WTC11 (cell line): ENCODE results near the gene MICAL3.

Experiments used
- ATF2 ChIP-seq: sonication (generic); formaldehyde crosslinking; IDR thresholded peaks from 2 replicates; pipeline ENCODE4 v1.8.1; 2022; ENCODE audit warnings: low read depth, missing genetic modification reagents, borderline replicate concordance
- CREM ChIP-seq: sonication (generic); formaldehyde crosslinking; IDR thresholded peaks from 2 replicates; pipeline ENCODE4 v1.8.1; 2022; ENCODE audit warnings: mild to moderate bottlenecking, missing genetic modification reagents, moderate library complexity
- HMGA2 ChIP-seq: fragments of 250-450 bp; sonication (Bioruptor Pico); IDR thresholded peaks from 2 replicates; pipeline ENCODE4 v1.4.0; 2021; ENCODE audit warnings: mild to moderate bottlenecking, moderate library complexity
- KAT7 ChIP-seq: sonication (generic); formaldehyde crosslinking; IDR thresholded peaks from 2 replicates; pipeline ENCODE4 v1.8.1; 2023; ENCODE audit warnings: missing genetic modification reagents, mild to moderate bottlenecking, borderline replicate concordance
- MAX ChIP-seq: sonication (generic); formaldehyde crosslinking; IDR thresholded peaks from 2 replicates; pipeline ENCODE4 v1.8.0; 2022; ENCODE audit warnings: mild to moderate bottlenecking, missing genetic modification reagents
- NFE2L1 ChIP-seq: sonication (generic); formaldehyde crosslinking; IDR thresholded peaks from 2 replicates; pipeline ENCODE4 v1.8.1; 2023; ENCODE audit warnings: missing genetic modification reagents
- NFYB ChIP-seq: sonication (generic); formaldehyde crosslinking; conservative IDR thresholded peaks from 2 replicates; pipeline ENCODE4 v1.8.0; 2022; ENCODE audit warnings: low read depth, missing genetic modification reagents
- NR3C1 ChIP-seq: sonication (generic); formaldehyde crosslinking; conservative IDR thresholded peaks from 2 replicates; pipeline ENCODE4 v1.8.1; 2023; ENCODE audit warnings: low read depth, mild to moderate bottlenecking, missing genetic modification reagents
- ZNF425 ChIP-seq: fragments of 250-450 bp; sonication (Bioruptor Pico); conservative IDR thresholded peaks from 2 replicates; pipeline ENCODE4 v1.9.0; 2021; ENCODE audit warnings: mild to moderate bottlenecking
- TF ChIP-seq, protein P1 (sequence below): fragments of 200-600 bp; IDR thresholded peaks from 2 replicates; pipeline ENCODE4 v1.8.0; 2022; ENCODE audit warnings: antibody characterized with exemption
- TF ChIP-seq, protein P2 (sequence below): sonication (generic); formaldehyde crosslinking; IDR thresholded peaks from 2 replicates; pipeline ENCODE4 v1.8.0; 2022; ENCODE audit warnings: mild to moderate bottlenecking, missing genetic modification reagents
- TF ChIP-seq, protein P3 (sequence below): sonication (generic); formaldehyde crosslinking; IDR thresholded peaks from 2 replicates; pipeline ENCODE4 v1.8.1; 2023; ENCODE audit warnings: mild to moderate bottlenecking, missing genetic modification reagents
- TF ChIP-seq, protein P4 (sequence below): sonication (generic); formaldehyde crosslinking; IDR thresholded peaks from 2 replicates; pipeline ENCODE4 v1.8.1; 2023; ENCODE audit warnings: mild to moderate bottlenecking, missing genetic modification reagents, moderate library complexity

DNA sequence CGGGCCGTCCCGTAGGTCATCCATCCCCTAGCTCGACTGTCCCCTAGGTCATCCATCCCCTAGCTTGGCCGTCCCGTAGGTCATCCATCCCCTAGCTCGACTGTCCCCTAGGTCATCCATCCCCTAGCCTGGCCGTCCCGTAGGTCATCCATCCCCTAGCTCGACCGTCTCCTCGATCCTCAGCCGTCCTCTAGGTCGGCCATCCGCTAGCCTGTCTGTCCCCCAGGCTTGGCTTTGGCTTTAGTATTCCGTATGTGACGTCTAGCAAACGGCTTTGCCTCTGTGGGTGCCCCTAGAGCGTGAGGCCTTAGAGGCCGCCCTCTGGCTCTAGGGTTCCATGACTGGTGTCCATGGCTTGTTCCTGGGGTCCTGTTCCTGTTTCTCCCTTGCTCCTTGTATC is 209.5 kb downstream of the MICAL3 start:
- TF ChIP-seq ATF2 (CRISPR knock-in tag) (no peak), CREM (no peak), NR3C1 (CRISPR knock-in tag) (no peak), NFE2L1 (CRISPR knock-in tag) (no peak), NFYB (CRISPR knock-in tag) (no peak), HMGA2 (CRISPR knock-in tag) (no peak), MAX (CRISPR knock-in tag) (no peak), ZNF425 (CRISPR knock-in tag) (no peak), KAT7 (no peak)
- TF ChIP-seq, protein P1, sequence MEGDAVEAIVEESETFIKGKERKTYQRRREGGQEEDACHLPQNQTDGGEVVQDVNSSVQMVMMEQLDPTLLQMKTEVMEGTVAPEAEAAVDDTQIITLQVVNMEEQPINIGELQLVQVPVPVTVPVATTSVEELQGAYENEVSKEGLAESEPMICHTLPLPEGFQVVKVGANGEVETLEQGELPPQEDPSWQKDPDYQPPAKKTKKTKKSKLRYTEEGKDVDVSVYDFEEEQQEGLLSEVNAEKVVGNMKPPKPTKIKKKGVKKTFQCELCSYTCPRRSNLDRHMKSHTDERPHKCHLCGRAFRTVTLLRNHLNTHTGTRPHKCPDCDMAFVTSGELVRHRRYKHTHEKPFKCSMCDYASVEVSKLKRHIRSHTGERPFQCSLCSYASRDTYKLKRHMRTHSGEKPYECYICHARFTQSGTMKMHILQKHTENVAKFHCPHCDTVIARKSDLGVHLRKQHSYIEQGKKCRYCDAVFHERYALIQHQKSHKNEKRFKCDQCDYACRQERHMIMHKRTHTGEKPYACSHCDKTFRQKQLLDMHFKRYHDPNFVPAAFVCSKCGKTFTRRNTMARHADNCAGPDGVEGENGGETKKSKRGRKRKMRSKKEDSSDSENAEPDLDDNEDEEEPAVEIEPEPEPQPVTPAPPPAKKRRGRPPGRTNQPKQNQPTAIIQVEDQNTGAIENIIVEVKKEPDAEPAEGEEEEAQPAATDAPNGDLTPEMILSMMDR: no peak
- TF ChIP-seq, protein P2, sequence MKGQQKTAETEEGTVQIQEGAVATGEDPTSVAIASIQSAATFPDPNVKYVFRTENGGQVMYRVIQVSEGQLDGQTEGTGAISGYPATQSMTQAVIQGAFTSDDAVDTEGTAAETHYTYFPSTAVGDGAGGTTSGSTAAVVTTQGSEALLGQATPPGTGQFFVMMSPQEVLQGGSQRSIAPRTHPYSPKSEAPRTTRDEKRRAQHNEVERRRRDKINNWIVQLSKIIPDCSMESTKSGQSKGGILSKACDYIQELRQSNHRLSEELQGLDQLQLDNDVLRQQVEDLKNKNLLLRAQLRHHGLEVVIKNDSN (CRISPR knock-in tag): no peak
- TF ChIP-seq, protein P3, sequence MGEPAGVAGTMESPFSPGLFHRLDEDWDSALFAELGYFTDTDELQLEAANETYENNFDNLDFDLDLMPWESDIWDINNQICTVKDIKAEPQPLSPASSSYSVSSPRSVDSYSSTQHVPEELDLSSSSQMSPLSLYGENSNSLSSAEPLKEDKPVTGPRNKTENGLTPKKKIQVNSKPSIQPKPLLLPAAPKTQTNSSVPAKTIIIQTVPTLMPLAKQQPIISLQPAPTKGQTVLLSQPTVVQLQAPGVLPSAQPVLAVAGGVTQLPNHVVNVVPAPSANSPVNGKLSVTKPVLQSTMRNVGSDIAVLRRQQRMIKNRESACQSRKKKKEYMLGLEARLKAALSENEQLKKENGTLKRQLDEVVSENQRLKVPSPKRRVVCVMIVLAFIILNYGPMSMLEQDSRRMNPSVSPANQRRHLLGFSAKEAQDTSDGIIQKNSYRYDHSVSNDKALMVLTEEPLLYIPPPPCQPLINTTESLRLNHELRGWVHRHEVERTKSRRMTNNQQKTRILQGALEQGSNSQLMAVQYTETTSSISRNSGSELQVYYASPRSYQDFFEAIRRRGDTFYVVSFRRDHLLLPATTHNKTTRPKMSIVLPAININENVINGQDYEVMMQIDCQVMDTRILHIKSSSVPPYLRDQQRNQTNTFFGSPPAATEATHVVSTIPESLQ (CRISPR knock-in tag): no peak
- TF ChIP-seq, protein P4, sequence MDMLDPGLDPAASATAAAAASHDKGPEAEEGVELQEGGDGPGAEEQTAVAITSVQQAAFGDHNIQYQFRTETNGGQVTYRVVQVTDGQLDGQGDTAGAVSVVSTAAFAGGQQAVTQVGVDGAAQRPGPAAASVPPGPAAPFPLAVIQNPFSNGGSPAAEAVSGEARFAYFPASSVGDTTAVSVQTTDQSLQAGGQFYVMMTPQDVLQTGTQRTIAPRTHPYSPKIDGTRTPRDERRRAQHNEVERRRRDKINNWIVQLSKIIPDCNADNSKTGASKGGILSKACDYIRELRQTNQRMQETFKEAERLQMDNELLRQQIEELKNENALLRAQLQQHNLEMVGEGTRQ (CRISPR knock-in tag): no peak
